ENCODE data around the gene FURIN. TPM values are rescaled to one million over a fixed set of nuclear protein-coding genes. Genes with fewer than 3 reads are reported as not detected.
A peak's percentile ranks its signal among the peaks of the same experiment; 100 is the strongest.

Gene FURIN
- total and polyA plus RNA-seq, 2 of the 8 experiments (the other 6 are each of a cell fraction or from before 2014, with no cell fraction given) = 15.8 to 32.1 TPM

DNA sequence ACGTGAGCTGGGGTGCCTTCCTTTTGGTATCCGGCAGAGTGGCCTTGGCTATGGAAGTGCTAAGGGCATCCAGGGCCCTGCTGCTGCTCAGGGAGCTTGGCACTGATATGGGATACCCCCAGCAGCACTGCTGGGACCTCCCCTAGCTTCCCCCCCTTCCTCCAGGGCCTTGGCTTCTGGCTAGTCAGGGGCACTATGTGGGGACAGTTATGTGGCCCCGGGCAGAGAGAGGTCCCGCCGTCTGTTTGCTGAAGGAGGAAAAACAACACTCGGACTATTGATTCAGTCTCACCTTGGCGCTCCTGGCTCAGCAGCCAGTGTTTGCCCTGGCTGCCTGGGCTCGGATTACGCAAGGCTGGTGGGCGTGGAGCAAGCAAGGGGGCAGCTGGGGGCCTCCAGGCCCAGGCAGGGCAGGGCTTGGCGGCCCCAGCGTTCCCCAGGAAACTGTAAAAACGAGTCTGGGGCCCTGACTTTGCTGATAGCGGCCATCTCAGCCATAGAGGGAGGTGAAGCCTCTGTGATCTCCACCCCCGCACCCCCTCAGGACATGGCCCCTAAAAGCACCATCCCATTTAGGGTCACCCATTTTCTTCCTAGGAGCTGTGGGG, 5.7 kb downstream of the FURIN start:
- no peak overlapping the region for H2BK15ac ChIP-seq (ENCODE audit: low read length)
- peak overlapping the region in 2 of 4 experiments; percentile 5 to 13; a peak in 2 of 8 replicates for H3K4me3 ChIP-seq (ENCODE audit: extremely low read depth in 1 of 4, insufficient read depth in 2 of 4, low read depth in 3 of 4, low read length in 4 of 4)
- peak overlapping the region; percentile 17 for H3K18ac ChIP-seq (ENCODE audit: extremely low read depth, low read length)
- H3K79me1 ChIP-seq (ENCODE audit: low read depth, low read length) = peaks cover 2% of the 10 kb centered on the region; the same call in 1 of the 2 replicates
- H3K9ac ChIP-seq (replicated peaks in 1 of 4; ENCODE audit: extremely low read depth in 1 of 4, low read depth in 3 of 4, low read length in 3 of 4) = no peak overlapping the region
- H3K4me1 ChIP-seq (replicated peaks in 1 of 4; ENCODE audit: control insufficient read depth in 3 of 4, insufficient read depth in 4 of 4, low read length in 3 of 4) = peaks cover 18 to 36% (median 23%) of the 10 kb centered on the region in 4 experiments
- H3K4ac ChIP-seq (replicated peaks; ENCODE audit: insufficient read length, low read depth, low read length) = no peak overlapping the region
- peaks cover 0 to 10% (median 4%) of the 10 kb centered on the region in 4 experiments; a peak in 3 of 8 replicates for H3K36me3 ChIP-seq (ENCODE audit: control insufficient read depth in 2 of 4, insufficient read depth in 4 of 4, low read length in 3 of 4)
- no peak overlapping the region for H3K56ac ChIP-seq (replicated peaks; ENCODE audit: insufficient read length, low read depth, low read length)
- H2AFZ ChIP-seq (ENCODE audit: low read length) = no peak overlapping the region
- TF ChIP-seq GABPA (IDR thresholded peaks at IDR 0.05; ENCODE audit: borderline replicate concordance, insufficient read depth, low read length) (0 out of 2 replicates have a peak, but pooled peaks have one; percentile 27), ATF2 (IDR thresholded peaks at IDR 0.05; ENCODE audit: low read length) (no peak), CEBPB (IDR thresholded peaks at IDR 0.05; ENCODE audit: low read depth, low read length) (peak; percentile 97)
- DNase-seq (ENCODE audit: low read depth in 1 of 2, low spot score in 2 of 2) (peak in 1 of 2 experiments; percentile 71), FAIRE-seq (no peak)
- no peak overlapping the region for H2BK12ac ChIP-seq (ENCODE audit: low read depth, low read length)
- no peak overlapping the region for H2BK120ac ChIP-seq (replicated peaks; ENCODE audit: low read depth, low read length)
- peak overlapping the region; percentile 55 for H3K27ac ChIP-seq (ENCODE audit: low read depth, low read length)
- CTCF ChIA-PET (ENCODE audit: partially characterized antibody) = interaction anchor here (0.6 to 2.5 kb wide), 8 partner anchors 8 to 539 kb away, joined by 3 to 28 read pairs (median 3); partner anchors contain the start of gene FES
- no peak overlapping the region for H4K8ac ChIP-seq (ENCODE audit: extremely low read depth, insufficient read depth, low read length)
- no peak overlapping the region for H2AK5ac ChIP-seq (ENCODE audit: low read depth, low read length)
- peaks cover 0 to 2% of the 10 kb centered on the region in 2 experiments for H4K20me1 ChIP-seq (replicated peaks in 1 of 2; ENCODE audit: control insufficient read depth in 1 of 2, insufficient read depth in 2 of 2, low read length in 2 of 2)
- 0 out of 2 replicates have a peak overlapping the region, but pooled peaks have one; percentile 47 for H2BK5ac ChIP-seq (ENCODE audit: low read depth, low read length)
- peak overlapping the region; percentile 43; the same call in 1 of the 2 replicates for H2BK20ac ChIP-seq (ENCODE audit: low read length)
- H3K79me2 ChIP-seq (ENCODE audit: control insufficient read depth in 1 of 2, insufficient read depth in 2 of 2, low read length in 2 of 2) = peaks cover 0 to 5% of the 10 kb centered on the region in 2 experiments; a peak in 2 of 4 replicates
- peak overlapping the region; percentile 52 to 69 for H3K4me2 ChIP-seq (ENCODE audit: insufficient read depth in 1 of 2, low read depth in 2 of 2, low read length in 2 of 2)
- POLR2A ChIA-PET (ENCODE audit: partially characterized antibody) = interaction anchor here (1.1 to 1.8 kb wide), 3 partner anchors 10 to 60 kb away, joined by 3 to 13 read pairs (median 4); partner anchors contain the start of gene FES
- H3K27me3 ChIP-seq (replicated peaks in 1 of 4; ENCODE audit: control insufficient read depth in 3 of 4, extremely low read depth in 1 of 4, insufficient read depth in 3 of 4, low read length in 3 of 4) = no peaks in the 10 kb centered on the region
- no peak overlapping the region for H3K23ac ChIP-seq (ENCODE audit: insufficient read length)
- no peak overlapping the region for H4K5ac ChIP-seq (ENCODE audit: insufficient read length, low read depth, low read length)
- H3K23me2 ChIP-seq (ENCODE audit: low read depth, low read length) = peaks cover 4% of the 10 kb centered on the region; the same call in 1 of the 2 replicates
- H3K9me3 ChIP-seq (ENCODE audit: insufficient read depth in 2 of 2, low read depth in 1 of 2, low read length in 1 of 2) = no peaks in the 10 kb centered on the region
- H3K14ac ChIP-seq (ENCODE audit: insufficient read length) = no peak overlapping the region
- peak overlapping the region; percentile 76 for H4K91ac ChIP-seq (replicated peaks; ENCODE audit: insufficient read length, low read length)
- WGBS, 2 experiments (ENCODE audit: extremely low coverage in 1 of 2, insufficient coverage in 1 of 2, insufficient read length in 1 of 2, insufficient replicate concordance in 2 of 2, low coverage in 1 of 2, low lambda C conversion rate in 2 of 2, missing lambda C conversion rate in 1 of 2) = 37% methylated on average over 14 of the region's 15 CpGs; no CpG with 5 or more reads in 1 of the 2 experiments

Data from H1 (cell line).